T-helper 1 cell treated with Interleukin-12 subunit alpha and Interleukin-12 subunit beta and Interleukin-4 antibody, amounts not matched to agents 30 μg/mL and 1 μg/mL, for 36 hours (primary cell): Measurements from ENCODE around the gene HAX1.
"Not testable (repeated sequence)": the region's sequence is repeated elsewhere in the genome, so short reads cannot be mapped to it uniquely, and the experiment has no call there.

ENCODE experiments used
- H3K27ac Mint-ChIP-seq: one replicate; pipeline ENCODE4 v1.8.0; 2021; ENCODE audit warnings: mild to moderate bottlenecking, mixed read lengths
- H3K27me3 Mint-ChIP-seq: one replicate; pipeline ENCODE4 v1.8.0; 2021; ENCODE audit warnings: low read depth, mixed read lengths
- H3K36me3 Mint-ChIP-seq: one replicate; pipeline ENCODE4 v1.8.0; 2021; ENCODE audit warnings: low read depth, mixed read lengths
- H3K4me1 Mint-ChIP-seq: one replicate; pipeline ENCODE4 v1.8.0; 2021; ENCODE audit warnings: low read depth, mixed read lengths
- H3K4me3 Mint-ChIP-seq: one replicate; pipeline ENCODE4 v1.8.0; 2021; ENCODE audit warnings: mild to moderate bottlenecking, moderate library complexity, mixed read lengths
- H3K9me3 Mint-ChIP-seq: one replicate; pipeline ENCODE4 v1.8.0; 2021; ENCODE audit warnings: mixed read lengths

Gene HAX1

DNA sequence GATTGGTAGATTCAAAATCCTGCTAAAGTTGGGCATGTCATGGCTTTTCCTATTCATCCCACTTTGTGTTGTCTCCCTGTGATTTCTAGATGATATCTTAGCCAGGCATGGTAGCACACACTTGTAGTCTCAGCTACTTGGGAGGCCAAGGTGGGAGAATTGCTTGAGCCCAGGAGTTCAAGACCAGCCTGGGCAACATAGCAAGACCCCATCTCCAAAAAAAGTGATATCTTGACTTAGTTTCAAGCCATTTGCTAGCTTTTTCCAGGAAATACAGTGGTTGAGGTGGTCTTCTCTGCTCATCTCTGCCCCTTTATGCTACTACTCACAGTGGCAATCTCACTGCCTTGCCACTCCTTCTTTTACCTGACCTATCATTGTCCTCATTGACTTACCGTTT lies 12.3 kb upstream of the HAX1 start:
- peak overlapping the region; percentile 55 for H3K27ac Mint-ChIP-seq
- H3K4me1 Mint-ChIP-seq, result peaks cover 17% of the 10 kb centered on the region
- peaks cover 66% of the 10 kb centered on the region for H3K36me3 Mint-ChIP-seq

DNA sequence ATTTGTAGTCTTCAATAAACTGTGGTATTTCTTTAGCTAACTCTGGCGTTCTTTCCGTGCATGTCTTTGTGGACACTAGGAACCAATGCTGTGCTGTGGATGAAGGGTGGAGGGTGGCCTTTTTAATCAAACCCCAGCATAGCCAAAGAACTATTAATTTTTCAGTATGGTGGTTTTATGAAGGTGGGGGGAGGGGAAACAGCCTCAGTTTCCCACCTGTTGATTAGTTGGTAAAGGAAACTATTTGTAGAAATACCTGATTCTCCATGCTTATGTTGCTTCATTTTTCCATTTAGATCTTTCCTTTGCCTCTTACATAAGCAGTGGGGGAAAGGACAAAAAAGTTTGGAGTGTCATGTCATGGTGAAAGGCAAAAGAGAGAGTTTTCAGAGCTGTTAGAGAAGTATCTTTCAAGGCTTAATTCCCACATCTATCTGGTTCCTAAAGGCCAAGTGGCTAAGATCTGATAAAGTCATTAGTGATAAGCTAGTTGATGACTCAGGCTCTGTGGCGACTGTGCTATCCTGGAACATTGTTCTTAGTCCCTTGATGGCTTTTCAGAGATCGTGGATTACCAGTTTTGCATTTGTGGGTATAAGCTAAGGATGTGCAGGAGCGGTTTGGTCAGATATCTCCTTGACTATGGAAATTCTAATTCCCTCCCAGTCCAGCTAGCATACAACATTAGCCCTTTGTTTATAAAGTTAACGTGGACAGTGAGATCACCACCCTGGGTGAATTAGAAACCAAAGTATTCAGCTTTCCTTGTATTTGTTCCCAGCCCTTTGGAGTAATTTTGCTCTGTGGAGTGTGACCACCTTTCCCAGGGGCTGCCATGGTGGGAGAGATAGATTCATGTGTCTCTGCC lies 8.7 kb upstream of the HAX1 start:
- peaks cover 48% of the 10 kb centered on the region for H3K36me3 Mint-ChIP-seq

More for the DNA sequence above, 12.3 kb upstream of the HAX1 start:
- H3K27me3 Mint-ChIP-seq, result no peaks in the 10 kb centered on the region
- H3K4me3 Mint-ChIP-seq, result no peak overlapping the region
- H3K9me3 Mint-ChIP-seq, result no peaks in the 10 kb centered on the region

DNA sequence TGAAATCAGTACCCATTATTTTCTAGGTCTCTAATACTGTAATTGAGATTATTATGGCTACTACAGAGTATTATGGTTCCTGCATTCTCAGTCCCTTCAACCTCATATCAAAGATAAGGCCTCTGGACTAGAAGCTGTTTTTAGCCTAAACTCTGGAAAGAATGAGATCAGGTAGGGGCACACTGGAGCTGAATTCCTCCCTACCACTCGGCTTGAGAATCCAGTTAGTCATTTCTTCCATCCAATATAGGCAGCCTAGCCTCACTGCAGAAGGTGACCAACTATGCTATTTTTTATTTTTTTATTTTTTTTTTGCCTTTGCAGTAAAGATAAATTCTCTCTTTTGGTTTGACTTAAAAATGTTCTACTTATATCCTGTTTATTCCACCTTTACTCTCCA lies 8.0 kb upstream of the HAX1 start:
- peaks cover 34% of the 10 kb centered on the region for H3K4me1 Mint-ChIP-seq

More for the DNA sequence above, 8.7 kb upstream of the HAX1 start:
- H3K4me3 Mint-ChIP-seq, result no peak overlapping the region
- no peaks in the 10 kb centered on the region for H3K9me3 Mint-ChIP-seq
- H3K4me1 Mint-ChIP-seq, result peaks cover 32% of the 10 kb centered on the region
- H3K27me3 Mint-ChIP-seq, result no peaks in the 10 kb centered on the region
- H3K27ac Mint-ChIP-seq, result peak overlapping the region; percentile 33

DNA sequence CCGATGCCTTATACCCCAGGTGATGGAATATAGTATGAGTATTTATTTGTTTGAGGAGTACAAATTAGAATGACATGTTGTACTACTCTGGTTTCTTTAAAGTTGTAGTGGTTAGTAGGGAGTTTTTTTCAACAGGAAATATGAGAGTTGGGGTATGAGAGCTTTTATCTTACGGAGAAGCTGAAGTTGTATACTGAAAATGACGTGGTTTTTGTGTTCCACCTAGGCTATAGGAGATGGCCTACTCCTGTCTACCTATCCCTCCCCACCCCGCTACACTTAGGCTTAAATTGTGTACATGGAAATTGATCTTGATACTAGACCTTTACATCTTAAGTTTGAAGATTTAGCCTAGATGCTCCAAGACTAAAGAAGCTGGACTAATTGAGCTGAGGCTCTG lies 6.8 kb upstream of the HAX1 start:
- Mint-ChIP-seq H3K4me3 (peak overlapping the region; percentile 49), H3K4me1 (peaks cover 37% of the 10 kb centered on the region), H3K36me3 (peaks cover 45% of the 10 kb centered on the region), H3K27me3 (no peaks in the 10 kb centered on the region), H3K9me3 (no peaks in the 10 kb centered on the region), H3K27ac (peak overlapping the region; percentile 84)

More for the DNA sequence above, 8.0 kb upstream of the HAX1 start:
- Mint-ChIP-seq H3K9me3 (no peaks in the 10 kb centered on the region), H3K27ac (peak overlapping the region; percentile 77), H3K4me3 (no peak overlapping the region), H3K36me3 (peaks cover 51% of the 10 kb centered on the region), H3K27me3 (no peaks in the 10 kb centered on the region)

DNA sequence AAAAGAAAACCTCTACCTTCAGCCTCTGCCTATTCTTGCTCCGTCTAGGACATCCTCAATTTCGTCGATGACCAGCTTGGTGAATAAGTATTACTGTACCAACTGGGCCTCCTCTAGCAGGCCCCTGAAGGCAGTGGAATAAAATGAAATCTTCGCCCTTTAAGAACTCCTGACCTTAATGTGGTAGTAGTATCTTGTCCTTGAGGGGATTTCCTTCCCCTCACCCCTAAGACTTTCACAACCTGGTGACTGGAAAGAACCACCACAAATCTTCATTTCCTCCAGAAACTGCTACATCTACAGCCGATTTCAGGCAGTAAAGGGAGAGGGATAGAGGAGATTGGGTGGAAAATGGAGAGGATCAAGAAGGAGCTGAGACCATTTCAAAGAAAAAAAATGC lies 1.6 kb upstream of the HAX1 start:
- H3K36me3 Mint-ChIP-seq, result peaks cover 35% of the 10 kb centered on the region
- peak overlapping the region; percentile 85 for H3K27ac Mint-ChIP-seq
- H3K9me3 Mint-ChIP-seq, result no peaks in the 10 kb centered on the region
- H3K27me3 Mint-ChIP-seq, result no peaks in the 10 kb centered on the region
- H3K4me1 Mint-ChIP-seq, result peaks cover 47% of the 10 kb centered on the region
- H3K4me3 Mint-ChIP-seq, result peak overlapping the region; percentile 76

DNA sequence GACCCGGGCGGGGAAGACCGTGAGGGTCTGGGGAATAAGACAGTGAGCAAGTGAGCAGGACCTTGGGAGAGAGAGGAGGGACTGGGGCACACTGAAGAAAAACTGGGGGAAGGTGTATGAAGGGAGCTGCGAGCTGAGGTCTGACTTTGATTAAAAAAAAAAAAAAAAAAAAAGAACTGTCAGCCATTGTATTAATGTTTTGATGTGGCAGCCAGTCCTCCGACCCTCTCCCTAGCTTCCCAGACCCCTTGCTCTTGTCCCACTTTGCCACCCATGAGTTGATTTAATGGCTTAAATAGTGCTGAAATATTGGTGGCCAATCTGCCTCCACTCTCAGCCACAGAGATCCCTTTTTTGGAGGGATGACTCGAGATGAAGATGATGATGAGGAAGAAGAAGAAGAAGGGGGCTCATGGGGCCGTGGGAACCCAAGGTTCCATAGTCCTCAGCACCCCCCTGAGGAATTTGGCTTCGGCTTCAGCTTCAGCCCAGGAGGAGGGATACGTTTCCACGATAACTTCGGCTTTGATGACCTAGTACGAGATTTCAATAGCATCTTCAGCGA lies 652 bp downstream of the HAX1 start:
- Mint-ChIP-seq H3K27ac (peak overlapping the region; percentile 96), H3K4me3 (peak overlapping the region; percentile 96), H3K4me1 (peaks cover 38% of the 10 kb centered on the region), H3K36me3 (peaks cover 34% of the 10 kb centered on the region), H3K9me3 (no peaks in the 10 kb centered on the region), H3K27me3 (no peaks in the 10 kb centered on the region)

DNA sequence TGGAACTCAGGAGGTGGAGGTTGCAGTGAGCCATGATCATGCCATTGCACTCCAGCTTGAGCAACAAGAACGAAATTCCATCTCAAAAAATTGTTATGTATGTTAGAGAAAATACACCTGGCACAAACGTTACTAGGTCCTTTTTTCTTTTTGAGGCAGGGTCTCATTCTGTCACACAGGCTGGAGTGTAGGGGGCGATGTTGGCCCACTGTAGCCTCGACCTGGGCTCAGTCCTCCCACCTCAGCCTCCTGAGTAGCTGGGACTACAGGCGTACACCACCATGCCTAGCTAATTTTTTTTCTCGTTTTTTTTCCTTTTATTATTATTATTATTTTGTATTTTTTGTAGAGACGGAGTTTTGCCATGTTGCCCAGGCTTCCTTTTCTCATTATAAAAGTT lies 4.4 kb downstream of the HAX1 start:
- H3K27ac Mint-ChIP-seq, result no peak overlapping the region
- H3K27me3 Mint-ChIP-seq, result no peaks in the 10 kb centered on the region
- H3K9me3 Mint-ChIP-seq, result no peaks in the 10 kb centered on the region
- peaks cover 19% of the 10 kb centered on the region for H3K36me3 Mint-ChIP-seq
- peaks cover 23% of the 10 kb centered on the region for H3K4me1 Mint-ChIP-seq
- H3K4me3 Mint-ChIP-seq, result no peak overlapping the region

DNA sequence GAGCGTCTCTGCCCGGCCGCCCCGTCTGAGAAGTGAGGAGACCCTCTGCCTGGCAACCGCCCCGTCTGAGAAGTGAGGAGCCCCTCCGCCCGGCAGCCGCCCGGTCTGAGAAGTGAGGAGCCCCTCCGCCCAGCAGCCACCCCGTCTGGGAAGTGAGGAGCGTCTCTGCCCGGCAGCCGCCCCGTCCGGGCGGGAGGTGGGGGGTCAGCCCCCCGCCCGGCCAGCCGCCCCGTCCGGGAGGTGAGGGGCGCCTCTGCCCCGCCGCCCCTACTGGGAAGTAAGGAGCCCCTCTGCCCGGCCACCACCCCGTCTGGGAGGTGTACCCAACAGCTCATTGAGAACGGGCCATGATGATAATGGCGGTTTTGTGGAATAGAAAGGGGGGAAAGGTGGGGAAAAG lies 15.2 kb downstream of the HAX1 start:
- H3K4me1 Mint-ChIP-seq, H3K9me3 Mint-ChIP-seq, H3K27ac Mint-ChIP-seq, H3K4me3 Mint-ChIP-seq, H3K36me3 Mint-ChIP-seq: not testable (repeated sequence)
- H3K27me3 Mint-ChIP-seq, result peaks cover 24% of the 10 kb centered on the region

DNA sequence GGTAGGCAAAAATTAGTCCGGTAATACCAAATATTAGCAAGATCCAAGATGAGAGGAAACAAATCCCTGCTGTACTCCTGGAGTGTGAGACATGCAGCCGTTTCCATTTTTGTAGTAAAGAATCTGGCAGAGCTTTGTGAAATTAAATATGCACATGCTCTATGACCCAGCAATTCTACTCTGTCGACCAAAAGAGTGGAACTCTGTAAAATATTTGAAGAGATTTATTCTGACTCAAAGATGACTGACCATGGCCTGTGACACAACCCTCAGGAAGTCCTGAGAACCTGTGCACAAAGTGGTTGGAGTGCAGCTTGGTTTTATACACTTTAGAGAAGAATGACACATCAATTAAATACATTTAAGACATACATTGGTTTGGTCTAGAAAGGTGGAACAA lies 16.2 kb downstream of the HAX1 start:
- peaks cover 25% of the 10 kb centered on the region for H3K27me3 Mint-ChIP-seq
- no peak overlapping the region for H3K4me3 Mint-ChIP-seq
- H3K27ac Mint-ChIP-seq, result no peak overlapping the region
- peaks cover 6% of the 10 kb centered on the region for H3K9me3 Mint-ChIP-seq
- H3K4me1 Mint-ChIP-seq, result no peaks in the 10 kb centered on the region
- peaks cover 3% of the 10 kb centered on the region for H3K36me3 Mint-ChIP-seq

DNA sequence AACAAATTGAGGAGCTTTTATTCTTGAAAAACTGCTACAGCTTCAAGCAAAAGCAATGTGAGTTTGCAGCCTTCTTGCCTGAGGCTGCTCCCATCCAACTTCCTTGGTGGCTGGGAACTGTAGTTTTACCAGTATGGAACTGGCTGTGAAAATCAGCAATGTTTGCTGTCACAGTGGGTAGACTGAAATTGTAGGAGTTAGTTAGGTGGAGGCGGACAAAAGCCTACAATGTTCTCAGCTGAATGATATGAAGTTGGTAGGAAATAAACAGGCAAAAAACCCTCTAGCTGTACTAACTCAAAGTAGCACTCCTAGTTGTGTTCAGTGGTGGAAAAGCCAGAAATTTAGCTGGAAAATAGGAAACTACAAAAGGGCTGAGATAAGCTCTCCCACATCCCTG lies 18.5 kb downstream of the HAX1 start:
- no peak overlapping the region for H3K27ac Mint-ChIP-seq
- no peaks in the 10 kb centered on the region for H3K4me1 Mint-ChIP-seq
- H3K9me3 Mint-ChIP-seq, result peaks cover 20% of the 10 kb centered on the region
- no peak overlapping the region for H3K4me3 Mint-ChIP-seq
- H3K27me3 Mint-ChIP-seq, result peaks cover 25% of the 10 kb centered on the region
- peaks cover 10% of the 10 kb centered on the region for H3K36me3 Mint-ChIP-seq

DNA sequence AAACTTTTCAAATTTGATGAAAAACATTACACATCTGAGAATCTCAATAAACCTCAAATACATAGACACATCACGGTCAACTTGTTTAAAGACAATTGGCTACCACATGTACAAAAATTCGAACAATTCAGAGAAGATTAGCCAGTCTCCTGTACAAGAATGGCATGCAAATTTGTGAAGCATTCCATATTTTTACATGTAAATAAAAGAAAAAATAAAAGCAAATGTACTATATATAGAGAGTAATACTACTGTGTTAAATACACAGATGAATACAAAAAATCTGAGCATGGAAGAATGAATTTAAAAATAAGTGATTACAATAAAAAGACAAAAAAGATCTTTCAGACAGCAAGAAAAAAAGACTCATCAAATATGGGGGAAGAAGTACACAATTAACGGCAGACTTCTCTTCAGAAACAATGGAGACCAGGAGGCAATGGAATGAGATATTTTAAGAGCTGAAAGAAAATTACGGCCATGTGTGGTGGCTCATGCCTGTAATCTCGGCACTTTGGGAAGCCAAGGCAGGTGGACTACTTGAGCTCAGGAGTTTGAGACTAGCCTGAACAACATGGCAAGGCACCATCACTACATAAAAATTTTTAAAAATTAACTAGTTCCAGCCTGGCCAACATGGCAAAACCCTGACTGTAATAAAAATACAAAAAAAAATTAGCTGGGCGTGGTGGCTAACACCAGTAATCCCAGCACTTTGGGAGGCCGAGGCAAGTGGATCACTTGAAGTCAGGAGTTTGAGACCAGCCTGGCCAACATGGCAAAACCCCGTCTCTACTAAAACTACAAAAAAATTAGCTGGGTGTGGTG lies 23.2 kb downstream of the HAX1 start:
- no peak overlapping the region for H3K4me3 Mint-ChIP-seq
- H3K27me3 Mint-ChIP-seq, result peaks cover 19% of the 10 kb centered on the region
- peaks cover 24% of the 10 kb centered on the region for H3K9me3 Mint-ChIP-seq
- H3K27ac Mint-ChIP-seq, result no peak overlapping the region
- no peaks in the 10 kb centered on the region for H3K4me1 Mint-ChIP-seq
- peaks cover 10% of the 10 kb centered on the region for H3K36me3 Mint-ChIP-seq

DNA sequence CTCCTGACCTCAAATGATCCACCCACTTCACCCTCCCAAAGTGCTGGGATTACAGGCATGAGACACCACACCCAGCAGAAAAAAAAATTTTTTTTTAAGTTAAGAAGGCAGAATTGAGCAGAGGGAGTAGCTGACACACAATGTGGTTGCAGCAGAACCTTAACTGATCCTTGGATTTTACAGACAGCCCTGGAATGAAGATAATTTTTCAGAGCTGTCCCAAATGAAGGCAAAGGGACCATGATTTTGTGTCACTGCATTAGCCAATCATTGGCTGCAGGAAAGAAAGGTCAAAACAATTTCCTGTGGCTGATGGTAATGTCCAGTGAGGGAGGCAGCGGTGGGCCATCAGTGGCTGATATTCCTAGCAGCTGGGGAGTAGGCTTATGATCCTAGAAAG lies 29.2 kb downstream of the HAX1 start:
- no peak overlapping the region for H3K27ac Mint-ChIP-seq

DNA sequence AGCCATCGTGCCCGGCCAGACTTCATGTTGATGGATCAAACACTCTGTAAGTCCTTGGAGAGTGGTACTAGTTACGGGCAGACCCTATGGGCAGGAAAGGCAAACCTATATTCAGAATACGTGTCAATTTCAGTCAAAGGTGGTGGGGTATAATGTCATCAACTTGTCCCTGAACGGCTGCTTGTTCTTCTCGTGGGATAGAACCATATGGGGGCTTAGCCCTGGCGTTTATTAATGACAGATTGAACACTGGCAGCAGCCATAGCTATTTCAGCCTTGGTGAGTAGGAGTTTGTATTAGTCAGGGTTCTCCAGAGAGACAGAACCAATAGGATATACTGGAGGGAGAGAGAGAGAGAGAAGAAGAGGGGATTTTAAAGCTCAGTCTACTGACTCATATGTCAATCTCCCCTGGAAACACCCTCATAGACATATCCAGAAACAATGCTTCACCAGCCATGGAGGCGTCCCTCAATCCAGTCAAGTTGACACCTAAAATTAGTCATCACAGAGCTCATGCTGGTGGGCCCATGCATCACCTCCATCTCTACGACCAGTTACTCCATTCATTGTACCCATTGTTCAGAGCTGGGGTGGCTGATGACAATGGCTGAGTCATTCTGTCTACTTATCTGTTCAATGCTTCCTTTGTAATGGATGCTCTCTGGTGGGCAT lies 32.4 kb downstream of the HAX1 start:
- no peaks in the 10 kb centered on the region for H3K27me3 Mint-ChIP-seq
- no peak overlapping the region for H3K4me3 Mint-ChIP-seq
- no peak overlapping the region for H3K27ac Mint-ChIP-seq
- H3K36me3 Mint-ChIP-seq, result peaks cover 4% of the 10 kb centered on the region
- peaks cover 12% of the 10 kb centered on the region for H3K4me1 Mint-ChIP-seq
- H3K9me3 Mint-ChIP-seq, result no peaks in the 10 kb centered on the region

More for the DNA sequence above, 29.2 kb downstream of the HAX1 start:
- Mint-ChIP-seq H3K4me3 (no peak overlapping the region), H3K4me1 (no peaks in the 10 kb centered on the region), H3K36me3 (no peaks in the 10 kb centered on the region), H3K27me3 (peaks cover 4% of the 10 kb centered on the region), H3K9me3 (peaks cover 4% of the 10 kb centered on the region)

DNA sequence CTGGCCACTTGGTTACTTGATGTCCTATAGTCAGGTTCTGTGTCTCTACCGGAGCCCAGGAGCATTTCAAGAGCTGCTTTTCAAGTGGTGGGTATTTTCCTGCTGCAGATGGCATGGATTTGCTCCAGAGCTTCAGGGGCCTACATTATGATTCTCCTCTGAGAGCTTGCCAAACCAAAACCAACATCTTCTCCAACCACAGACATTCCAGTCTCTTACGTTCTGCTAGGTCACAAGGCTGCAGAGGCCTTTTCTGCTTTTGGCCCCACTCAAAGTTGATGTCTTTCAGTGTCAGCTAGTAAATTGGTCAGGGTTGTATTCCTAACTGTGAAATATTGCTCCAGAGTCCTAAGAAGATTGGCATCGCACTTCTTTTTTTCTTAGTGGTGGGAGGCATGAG lies 33.7 kb downstream of the HAX1 start:
- Mint-ChIP-seq H3K27ac (no peak overlapping the region), H3K27me3 (no peaks in the 10 kb centered on the region), H3K36me3 (peaks cover 4% of the 10 kb centered on the region), H3K4me3 (no peak overlapping the region), H3K9me3 (no peaks in the 10 kb centered on the region), H3K4me1 (peaks cover 12% of the 10 kb centered on the region)
